Left lung (tissue), 10 donors: Measurements from ENCODE around the gene RGS17. TPM values are rescaled to one million over a fixed set of nuclear protein-coding genes. Genes with fewer than 3 reads are reported as not detected.
A peak's percentile ranks its signal among the peaks of the same experiment; 100 is the strongest.

ENCODE experiments used
- ATAC-seq: fragments of 200-7000 bp; cut with Tn5 transposase; one replicate; pipeline ENCODE4 v1.9.1; 2020; ENCODE audit warnings: moderate library complexity
- DNase-seq, 4 donors: peaks; one replicate each; pipeline ENCODE4 v3.0.0-alpha.2; 2013 to 2020
- H3K27ac ChIP-seq, 2 donors: fragments of 200-600 bp; sonication (generic) in 1 of 2; one replicate each; pipeline versions ENCODE4 v1.5.0 to v1.8.0; 2020 to 2021
- H3K27me3 ChIP-seq, 2 donors: fragments of 200-600 bp; sonication (generic) in 1 of 2; one replicate each; pipeline versions ENCODE4 v1.5.0 to v1.8.0; 2020 to 2021
- H3K36me3 ChIP-seq, 2 donors: fragments of 200-600 bp; sonication (generic) in 1 of 2; one replicate each; pipeline versions ENCODE4 v1.5.0 to v1.8.0; 2020 to 2021
- H3K4me1 ChIP-seq, 2 donors: fragments of 200-600 bp; one replicate each; pipeline ENCODE4 v1.8.0; 2021
- H3K4me3 ChIP-seq, 2 donors: fragments of 200-600 bp; sonication (generic) in 1 of 2; one replicate each; pipeline versions ENCODE4 v1.5.0 to v1.8.0; 2020 to 2021; ENCODE audit warnings: mild to moderate bottlenecking in 1 of 2
- H3K9me3 ChIP-seq, 2 donors: fragments of 200-600 bp; sonication (generic) in 1 of 2; one replicate each; pipeline versions ENCODE4 v1.5.0 to v1.8.0; 2020 to 2021
- intact Hi-C, 2 donors: fragments of 100-400 bp; cut with DNase I; formaldehyde crosslinking; loops; one replicate each; pipeline versions ENCODE4 v1.11.2 to v1.14.2; 2022
- polyA plus RNA-seq, 6 donors: library from polyadenylated mRNA; unstranded; fragments of 120-200 nt; gene quantifications; one replicate each; pipeline ENCODE4 v1.2.1, GENCODE V29; 2013; ENCODE audit not compliant: insufficient read length in 6 of 6
- total RNA-seq, 2 donors: library from RNA; stranded (reverse); fragmentation: NEBNext Ultra II Directional; extraction: Animal tissue kit (Norgen Biotek cat#: 25700); gene quantifications; one replicate each; pipeline ENCODE4 v1.2.1, GENCODE V29; 2021
- TF ChIP-seq, protein P1 (sequence below), 2 donors: fragments of 200-600 bp; sonication (generic) in 1 of 2; IDR thresholded peaks; one replicate each; pipeline versions ENCODE4 v1.5.0 to v1.8.0; 2021; ENCODE audit warnings: antibody characterized with exemption in 2 of 2
- donor health status: DM: no; HTN: yes; CAD: no.
- donor health status: DM: no; HTN: no; CAD: no.

Gene RGS17
- total and polyA plus RNA-seq, 8 donors, result 0.15 to 2.7 (median 2.3) TPM

DNA sequence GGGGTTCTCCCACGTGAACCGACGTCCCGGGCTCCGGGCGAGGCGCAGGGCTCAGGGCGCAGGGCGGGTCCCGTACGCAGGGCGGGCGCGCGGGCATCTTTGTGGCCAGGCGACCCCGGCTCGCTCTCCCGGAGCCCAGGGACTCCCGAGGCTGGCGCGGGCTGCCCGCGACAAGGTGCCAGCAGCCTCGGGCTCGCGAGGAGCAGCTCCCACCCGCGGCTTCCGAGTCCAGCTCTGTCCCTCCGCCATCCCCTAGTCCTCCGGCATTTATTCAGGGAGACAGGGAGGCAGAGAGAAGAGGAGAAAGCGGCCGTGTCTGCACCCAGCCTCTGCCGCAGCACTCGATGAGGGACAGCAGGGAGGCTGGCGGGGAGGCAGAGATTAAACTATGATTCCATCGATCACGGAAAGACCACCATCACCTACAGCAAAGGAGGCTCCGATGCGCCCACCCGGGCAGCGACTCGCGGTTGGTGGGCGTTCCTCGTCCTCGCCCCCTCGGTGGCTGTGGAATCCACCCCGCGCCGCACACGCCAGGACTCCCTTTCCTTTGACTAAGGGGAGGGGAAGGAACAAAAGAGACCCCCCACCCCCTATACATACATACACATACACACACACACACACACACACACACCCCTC lies 1.1 kb downstream of the RGS17 start:
- DNase-seq, result no peak
- intact Hi-C loops, result no loop called here
- TF ChIP-seq, protein P1, sequence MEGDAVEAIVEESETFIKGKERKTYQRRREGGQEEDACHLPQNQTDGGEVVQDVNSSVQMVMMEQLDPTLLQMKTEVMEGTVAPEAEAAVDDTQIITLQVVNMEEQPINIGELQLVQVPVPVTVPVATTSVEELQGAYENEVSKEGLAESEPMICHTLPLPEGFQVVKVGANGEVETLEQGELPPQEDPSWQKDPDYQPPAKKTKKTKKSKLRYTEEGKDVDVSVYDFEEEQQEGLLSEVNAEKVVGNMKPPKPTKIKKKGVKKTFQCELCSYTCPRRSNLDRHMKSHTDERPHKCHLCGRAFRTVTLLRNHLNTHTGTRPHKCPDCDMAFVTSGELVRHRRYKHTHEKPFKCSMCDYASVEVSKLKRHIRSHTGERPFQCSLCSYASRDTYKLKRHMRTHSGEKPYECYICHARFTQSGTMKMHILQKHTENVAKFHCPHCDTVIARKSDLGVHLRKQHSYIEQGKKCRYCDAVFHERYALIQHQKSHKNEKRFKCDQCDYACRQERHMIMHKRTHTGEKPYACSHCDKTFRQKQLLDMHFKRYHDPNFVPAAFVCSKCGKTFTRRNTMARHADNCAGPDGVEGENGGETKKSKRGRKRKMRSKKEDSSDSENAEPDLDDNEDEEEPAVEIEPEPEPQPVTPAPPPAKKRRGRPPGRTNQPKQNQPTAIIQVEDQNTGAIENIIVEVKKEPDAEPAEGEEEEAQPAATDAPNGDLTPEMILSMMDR (IDR thresholded peaks at IDR 0.05), result no peak
- Histone ChIP-seq H3K4me3 (peak overlapping the region; percentile 51 to 52), H3K27ac (no peak overlapping the region), H3K9me3 (no peaks in the 10 kb centered on the region), H3K27me3 (peaks cover 23 to 73% of the 10 kb centered on the region in 2 donors), H3K4me1 (peaks cover 8 to 16% of the 10 kb centered on the region in 2 donors), H3K36me3 (no peaks in the 10 kb centered on the region)
- ATAC-seq, result peak; percentile 37

DNA sequence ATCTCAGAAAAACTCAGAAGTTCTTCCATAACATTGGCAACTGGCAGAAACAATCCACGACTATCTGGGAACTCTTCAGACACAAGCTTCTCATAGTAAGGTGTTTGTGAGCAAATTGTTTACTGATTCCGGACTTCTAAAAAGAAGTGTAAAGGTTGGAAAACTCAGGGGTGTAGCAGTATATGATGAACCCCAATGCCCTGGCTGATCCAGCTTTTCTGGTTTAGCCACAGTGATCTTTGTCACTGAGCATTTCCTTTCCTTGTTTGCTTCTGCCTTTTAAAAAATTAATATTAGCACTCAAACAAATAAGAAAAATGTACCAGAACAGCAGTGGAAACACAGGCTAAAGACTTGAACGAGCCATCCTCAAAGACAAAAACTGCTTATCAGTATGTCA lies 4.9 kb downstream of the RGS17 start:
- TF ChIP-seq, protein P1 (IDR thresholded peaks at IDR 0.05), result no peak
- no peaks in the 10 kb centered on the region for H3K36me3 ChIP-seq
- ATAC-seq (no peak), DNase-seq (no peak)
- intact Hi-C loops, result no loop called here
- no peak overlapping the region for H3K4me3 ChIP-seq
- no peaks in the 10 kb centered on the region for H3K9me3 ChIP-seq
- no peak overlapping the region for H3K27ac ChIP-seq
- H3K4me1 ChIP-seq, result peaks cover 8 to 16% of the 10 kb centered on the region in 2 donors
- H3K27me3 ChIP-seq, result peaks cover 23 to 57% of the 10 kb centered on the region in 2 donors

DNA sequence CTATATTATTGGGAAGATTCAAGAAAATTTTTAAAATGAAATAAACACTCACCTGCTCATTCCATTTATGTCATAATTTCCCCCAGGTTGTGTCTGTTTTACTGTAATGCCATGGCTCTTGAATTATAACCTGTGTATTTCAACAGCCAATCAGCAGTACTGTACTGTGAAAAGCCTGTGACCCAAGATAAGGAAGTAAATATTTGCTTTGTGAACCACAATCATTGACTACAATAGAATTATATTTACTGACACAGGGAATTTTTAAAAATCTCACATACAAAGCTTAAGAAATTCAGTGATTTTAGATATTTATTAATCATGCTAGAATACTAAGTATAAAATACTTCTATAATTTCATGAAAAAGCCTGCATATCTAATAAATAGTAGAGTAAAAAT lies 6.0 kb downstream of the RGS17 start:
- TF ChIP-seq, protein P1 (IDR thresholded peaks at IDR 0.05), result no peak
- Histone ChIP-seq H3K36me3 (no peaks in the 10 kb centered on the region), H3K27ac (no peak overlapping the region), H3K4me1 (peaks cover 6% of the 10 kb centered on the region in 2 donors), H3K4me3 (no peak overlapping the region), H3K9me3 (no peaks in the 10 kb centered on the region), H3K27me3 (peaks cover 21 to 45% of the 10 kb centered on the region in 2 donors)
- peak; percentile 83 for ATAC-seq
- DNase-seq, result no peak
- intact Hi-C loops, result no loop called here

DNA sequence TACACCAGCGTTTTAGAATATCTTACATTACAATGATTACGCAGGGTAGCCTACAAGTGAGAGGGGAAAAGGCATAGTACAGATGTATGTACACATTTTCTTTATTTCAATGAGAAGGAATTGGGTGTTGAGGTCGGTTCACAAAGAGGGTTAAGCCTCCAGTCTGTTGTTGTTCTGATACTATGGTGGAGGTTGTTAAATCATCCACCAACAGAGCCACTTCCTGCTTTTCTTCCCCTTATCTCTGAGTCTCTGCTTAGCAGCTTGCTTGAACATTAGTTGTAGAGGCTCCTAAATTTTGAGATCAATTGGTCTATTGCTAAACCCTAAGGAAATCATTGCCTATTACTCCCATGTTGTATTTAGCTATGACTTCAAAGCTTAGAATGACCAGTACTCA lies 7.3 kb downstream of the RGS17 start:
- intact Hi-C loops, result no loop called here
- no peaks in the 10 kb centered on the region for H3K4me1 ChIP-seq
- H3K9me3 ChIP-seq, result no peaks in the 10 kb centered on the region
- no peak overlapping the region for H3K27ac ChIP-seq
- ATAC-seq (no peak), DNase-seq (no peak)
- no peaks in the 10 kb centered on the region for H3K36me3 ChIP-seq
- H3K27me3 ChIP-seq, result peaks cover 9 to 33% of the 10 kb centered on the region in 2 donors
- H3K4me3 ChIP-seq, result no peak overlapping the region
- TF ChIP-seq, protein P1 (IDR thresholded peaks at IDR 0.05), result no peak

DNA sequence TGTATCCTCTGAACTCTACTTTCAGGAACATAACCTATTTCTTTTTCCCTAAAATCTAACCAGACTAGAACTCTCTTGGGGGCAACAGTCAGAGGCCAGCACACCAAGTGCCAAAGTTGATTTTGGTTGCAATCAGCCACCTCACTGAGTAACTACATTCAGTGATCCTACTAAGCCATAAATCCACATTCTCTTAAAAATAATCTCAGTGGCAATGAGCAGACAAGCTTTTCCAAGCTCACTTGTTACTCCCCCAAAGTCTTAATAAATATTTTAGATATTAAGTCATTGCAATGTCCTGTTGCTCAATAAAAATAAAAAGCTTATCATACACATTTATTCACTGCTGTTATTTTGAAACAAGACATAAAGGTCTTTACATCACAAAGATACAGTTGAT lies 9.8 kb downstream of the RGS17 start:
- TF ChIP-seq, protein P1 (IDR thresholded peaks at IDR 0.05), result no peak
- Histone ChIP-seq H3K9me3 (no peaks in the 10 kb centered on the region), H3K4me3 (no peak overlapping the region), H3K36me3 (no peaks in the 10 kb centered on the region), H3K27ac (no peak overlapping the region), H3K27me3 (peaks cover 0 to 8% of the 10 kb centered on the region in 2 donors), H3K4me1 (no peaks in the 10 kb centered on the region)
- DNase-seq (no peak), ATAC-seq (no peak)
- intact Hi-C loops, result no loop called here
